CD4-positive, alpha-beta memory T cell (primary cell): Measurements from ENCODE around the gene ZKSCAN4. TPM values are rescaled to one million over a fixed set of nuclear protein-coding genes. Genes with fewer than 3 reads are reported as not detected.
A peak's percentile ranks its signal among the peaks of the same experiment; 100 is the strongest.

ENCODE experiments used
- CTCF ChIA-PET: fragments of 350-600 bp; sonication (Branson Sonifier 250); formaldehyde crosslinking; loops from one replicate; lab custom pipeline; 2021; ENCODE audit warnings: inconsistent platforms; ENCODE audit not compliant: partially characterized antibody; lab: Charles Lee
- POLR2A ChIA-PET: fragments of 350-600 bp; sonication (Branson Sonifier 250); formaldehyde crosslinking; loops from one replicate; lab custom pipeline; 2021; ENCODE audit not compliant: partially characterized antibody; lab: Charles Lee
- DNase-seq, 5 donors: peaks; one replicate each; pipeline versions ENCODE4 v3.0.0 to v3.0.0-alpha.2; 2020 to 2022; ENCODE audit warnings: mixed read lengths in 1 of 5
- H3K27ac ChIP-seq: one replicate; pipeline ENCODE4 v1.7.0; 2013; ENCODE audit warnings: low read depth, low read length
- H3K27me3 ChIP-seq: 2 replicates; pipeline ENCODE4 v1.7.0; 2013; ENCODE audit warnings: mild to moderate bottlenecking, low read length, moderate library complexity; ENCODE audit not compliant: insufficient read depth
- H3K36me3 ChIP-seq: 2 replicates; pipeline ENCODE4 v1.7.0; 2013; ENCODE audit warnings: mild to moderate bottlenecking, low read length, moderate library complexity; ENCODE audit not compliant: insufficient read depth
- H3K4me1 ChIP-seq: 2 replicates; pipeline ENCODE4 v1.7.0; 2013; ENCODE audit warnings: mild to moderate bottlenecking, low read length, moderate library complexity; ENCODE audit not compliant: insufficient read depth
- H3K4me3 ChIP-seq, 2 donors: one replicate each; pipeline ENCODE4 v1.7.0; 2013; ENCODE audit warnings: low read length in 2 of 2, mild to moderate bottlenecking in 1 of 2
- H3K9me3 ChIP-seq, 2 donors: one replicate each; pipeline ENCODE4 v1.7.0; 2013; ENCODE audit warnings: low read length in 2 of 2, control low read depth in 1 of 2; ENCODE audit not compliant: control insufficient read depth in 1 of 2
- H3K27ac Mint-ChIP-seq, 7 donors: one replicate each; pipeline ENCODE4 v1.8.0; 2020 to 2021; ENCODE audit warnings: mixed read lengths in 7 of 7, mild to moderate bottlenecking in 6 of 7, inconsistent platforms in 3 of 7, moderate library complexity in 3 of 7
- H3K27me3 Mint-ChIP-seq, 2 donors: one replicate each; pipeline ENCODE4 v1.8.0; 2020 to 2021; ENCODE audit warnings: mixed read lengths in 2 of 2
- H3K36me3 Mint-ChIP-seq, 2 donors: one replicate each; pipeline ENCODE4 v1.8.0; 2020 to 2021; ENCODE audit warnings: mixed read lengths in 2 of 2, inconsistent platforms in 1 of 2, mild to moderate bottlenecking in 1 of 2
- H3K4me1 Mint-ChIP-seq, 4 donors: one replicate each; pipeline ENCODE4 v1.8.0; 2020 to 2021; ENCODE audit warnings: mixed read lengths in 4 of 4, mild to moderate bottlenecking in 1 of 4
- H3K4me3 Mint-ChIP-seq, 8 donors: one replicate each; pipeline ENCODE4 v1.8.0; 2020 to 2021; ENCODE audit warnings: mixed read lengths in 8 of 8, mild to moderate bottlenecking in 7 of 8, moderate library complexity in 6 of 8, inconsistent platforms in 3 of 8
- H3K9me3 Mint-ChIP-seq, 8 donors: one replicate each; pipeline ENCODE4 v1.8.0; 2020 to 2021; ENCODE audit warnings: mixed read lengths in 8 of 8, mild to moderate bottlenecking in 5 of 8, inconsistent platforms in 3 of 8, moderate library complexity in 1 of 8
- intact Hi-C: fragments of 100-400 bp; cut with micrococcal nuclease; formaldehyde crosslinking; loops from one replicate; pipeline ENCODE4 v1.15.1; 2023
- polyA plus RNA-seq, 2 donors: library from polyadenylated mRNA; unstranded; fragments of 300-500 nt; fragmentation: Illumina TruSeq; gene quantifications; one replicate each; pipeline ENCODE4 v1.2.3, GENCODE V29; 2021
- total RNA-seq, 2 experiments: library from RNA; stranded (reverse); gene quantifications; one replicate each; pipeline ENCODE4 v1.2.3, GENCODE V29; 2021

ZKSCAN4 gene
- total and polyA plus RNA-seq, 4 experiments from 2014 or later = 2.4 to 11.1 (median 7.5) TPM

- Mint-ChIP-seq H3K36me3 (peaks cover 0 to 23% of the 10 kb centered on the region in 2 donors), H3K27me3 (peaks cover 3% of the 10 kb centered on the region in 2 donors), H3K4me1 (no peaks in the 10 kb centered on the region), H3K4me3 (no peak overlapping the region), H3K9me3 (no peaks in the 10 kb centered on the region), H3K27ac (no peak overlapping the region)
- POLR2A ChIA-PET = no interaction called here
- intact Hi-C loops = no loop called here
- Histone ChIP-seq H3K27me3 (no peaks in the 10 kb centered on the region), H3K27ac (no peak overlapping the region), H3K4me1 (no peaks in the 10 kb centered on the region), H3K4me3 (no peak overlapping the region), H3K36me3 (no peaks in the 10 kb centered on the region), H3K9me3 (no peaks in the 10 kb centered on the region)
- DNase-seq = no peak
- CTCF ChIA-PET = no interaction called here
Observed at GRCh38 chr6:28235912-28236452, 16.1 kb downstream of the ZKSCAN4 start.

GRCh38 chr6:28232785-28233184 is 19.3 kb downstream of the ZKSCAN4 start:
- no peaks in the 10 kb centered on the region for H3K4me1 Mint-ChIP-seq
- DNase-seq = no peak
- H3K9me3 ChIP-seq = no peaks in the 10 kb centered on the region
- H3K4me1 ChIP-seq = no peaks in the 10 kb centered on the region
- CTCF ChIA-PET = no interaction called here
- H3K27ac Mint-ChIP-seq = no peak overlapping the region
- H3K4me3 ChIP-seq = no peak overlapping the region
- intact Hi-C loops = no loop called here
- H3K9me3 Mint-ChIP-seq = no peaks in the 10 kb centered on the region
- POLR2A ChIA-PET = no interaction called here
- no peaks in the 10 kb centered on the region for H3K27me3 ChIP-seq
- H3K27me3 Mint-ChIP-seq = peaks cover 3% of the 10 kb centered on the region in 2 donors
- H3K4me3 Mint-ChIP-seq = no peak overlapping the region
- peaks cover 8 to 29% of the 10 kb centered on the region in 2 donors for H3K36me3 Mint-ChIP-seq
- no peak overlapping the region for H3K27ac ChIP-seq
- H3K36me3 ChIP-seq = no peaks in the 10 kb centered on the region

- Mint-ChIP-seq H3K4me3 (peak overlapping the region in 2 of 8 donors; percentile 91 to 93), H3K9me3 (peaks cover 0 to 4% (median 0%) of the 10 kb centered on the region in 8 donors), H3K36me3 (peaks cover 10 to 18% of the 10 kb centered on the region in 2 donors)
Observed at GRCh38 chr6:28226460-28226859, 25.6 kb downstream of the ZKSCAN4 start.

GRCh38 chr6:28225056-28225834 is 26.8 kb downstream of the ZKSCAN4 start, which contains the start of gene ZSCAN9:
Gene ZSCAN9, plus strand, starts transcription at chr6:28225275. Its CDS starts 1,810 bp downstream, at chr6:28227085.
- H3K27me3 ChIP-seq = peaks cover 14% of the 10 kb centered on the region
- peak within 1 kb of the TSS; percentile 60 to 74 for H3K4me3 ChIP-seq
- no peaks in the 10 kb centered on the region for H3K36me3 ChIP-seq
- Mint-ChIP-seq H3K9me3 (peaks cover 0 to 8% (median 0%) of the 10 kb centered on the region in 8 donors), H3K27ac (peak within 1 kb of the TSS in 6 of 7 donors; percentile 36 to 92 (median 82)), H3K4me1 (peaks cover 8 to 15% (median 8%) of the 10 kb centered on the region in 4 donors), H3K4me3 (peak within 1 kb of the TSS; percentile 91 to 97 (median 94)), H3K36me3 (peaks cover 8 to 10% of the 10 kb centered on the region in 2 donors), H3K27me3 (peaks cover 31% of the 10 kb centered on the region in 2 donors)
- ChIA-PET CTCF (no interaction called here), POLR2A (no interaction called here)
- H3K27ac ChIP-seq = no peak within 1 kb of the TSS
- DNase-seq = peak in 3 of 5 donors; percentile 15 to 26 (median 16)
- H3K4me1 ChIP-seq = peaks cover 7% of the 10 kb centered on the region
- intact Hi-C loops = no loop called here
- no peaks in the 10 kb centered on the region for H3K9me3 ChIP-seq

More at GRCh38 chr6:28226460-28226859, 25.6 kb downstream of the ZKSCAN4 start:
- intact Hi-C loops = no loop called here
- H3K9me3 ChIP-seq = no peaks in the 10 kb centered on the region
- ChIA-PET POLR2A (no interaction called here), CTCF (interaction anchor here (0.5 kb wide), 1 partner anchor 84 kb away, joined by 3 read pairs; no protein-coding TSS in a partner anchor)
- no peak overlapping the region for H3K27ac Mint-ChIP-seq
- peaks cover 8 to 15% (median 8%) of the 10 kb centered on the region in 4 donors for H3K4me1 Mint-ChIP-seq
- peaks cover 7% of the 10 kb centered on the region for H3K4me1 ChIP-seq
- H3K27ac ChIP-seq = no peak overlapping the region
- peaks cover 8% of the 10 kb centered on the region for H3K27me3 ChIP-seq
- peaks cover 22 to 23% of the 10 kb centered on the region in 2 donors for H3K27me3 Mint-ChIP-seq
- no peak overlapping the region for H3K4me3 ChIP-seq
- DNase-seq = no peak
- H3K36me3 ChIP-seq = no peaks in the 10 kb centered on the region

GRCh38 chr6:28224131-28225055 is 27.7 kb downstream of the ZKSCAN4 start:
- Histone ChIP-seq H3K27ac (no peak overlapping the region), H3K9me3 (no peaks in the 10 kb centered on the region), H3K36me3 (no peaks in the 10 kb centered on the region), H3K27me3 (peaks cover 14% of the 10 kb centered on the region), H3K4me3 (peak overlapping the region; percentile 60 to 74), H3K4me1 (peaks cover 7% of the 10 kb centered on the region)
- H3K36me3 Mint-ChIP-seq = peaks cover 4 to 10% of the 10 kb centered on the region in 2 donors
- H3K4me3 Mint-ChIP-seq = peak overlapping the region; percentile 91 to 97 (median 94)
- POLR2A ChIA-PET = no interaction called here
- CTCF ChIA-PET = no interaction called here
- no peak for DNase-seq
- H3K27ac Mint-ChIP-seq = peak overlapping the region in 4 of 7 donors; percentile 69 to 92 (median 90)
- H3K9me3 Mint-ChIP-seq = peaks cover 0 to 8% (median 0%) of the 10 kb centered on the region in 8 donors
- intact Hi-C loops = no loop called here
- H3K27me3 Mint-ChIP-seq = peaks cover 36% of the 10 kb centered on the region in 2 donors
- peaks cover 8 to 15% (median 8%) of the 10 kb centered on the region in 4 donors for H3K4me1 Mint-ChIP-seq

- intact Hi-C loops = no loop called here
- H3K27ac ChIP-seq = no peak overlapping the region
- no peaks in the 10 kb centered on the region for H3K36me3 ChIP-seq
- H3K27me3 ChIP-seq = peaks cover 14% of the 10 kb centered on the region
- CTCF ChIA-PET = no interaction called here
- no peak overlapping the region for H3K4me3 ChIP-seq
- Mint-ChIP-seq H3K4me3 (no peak overlapping the region), H3K36me3 (peaks cover 0 to 2% of the 10 kb centered on the region in 2 donors), H3K9me3 (peaks cover 0 to 8% (median 0%) of the 10 kb centered on the region in 8 donors), H3K27me3 (peaks cover 48 to 67% of the 10 kb centered on the region in 2 donors), H3K27ac (no peak overlapping the region), H3K4me1 (peaks cover 6 to 12% (median 10%) of the 10 kb centered on the region in 4 donors)
- H3K4me1 ChIP-seq = peaks cover 3% of the 10 kb centered on the region
- no peak for DNase-seq
- POLR2A ChIA-PET = interaction anchor here (1.8 kb wide), 1 partner anchor 79 kb away, joined by 4 read pairs; the partner anchor contains the start of gene ZKSCAN8
- no peaks in the 10 kb centered on the region for H3K9me3 ChIP-seq
Observed at GRCh38 chr6:28220257-28221133, 31.6 kb downstream of the ZKSCAN4 start.
